ENCODE data around the gene EXOC3L2. TPM values are rescaled to one million over a fixed set of nuclear protein-coding genes. Genes with fewer than 3 reads are reported as not detected.

EXOC3L2 gene
- polyA plus RNA-seq, 1 of the 3 experiments (the other 2 are of a cell fraction): 0.02 TPM

- Histone ChIP-seq H3K4me3 (ENCODE audit: low read depth in 2 of 2, low read length in 1 of 2) (no peak overlapping the region), H2AFZ (ENCODE audit: low read depth) (no peak overlapping the region), H3K4me1 (ENCODE audit: control insufficient read depth in 1 of 2, insufficient read depth in 2 of 2, low read depth in 1 of 2, low read length in 1 of 2) (no peaks in the 10 kb centered on the region), H3K9me3 (no peaks in the 10 kb centered on the region), H4K20me1 (ENCODE audit: insufficient read depth) (no peaks in the 10 kb centered on the region), H3K9me2 (no peaks in the 10 kb centered on the region), H3K9ac (no peak overlapping the region), H3F3A (replicated peaks; ENCODE audit: insufficient read depth) (no peaks in the 10 kb centered on the region), H3K27ac (ENCODE audit: low read depth in 2 of 2, low read length in 1 of 2) (no peak overlapping the region), H3K79me2 (ENCODE audit: insufficient read depth) (no peaks in the 10 kb centered on the region), H3K27me3 (ENCODE audit: insufficient read depth) (peaks cover 53% of the 10 kb centered on the region), H3K4me2 (no peak overlapping the region), H3K36me3 (replicated peaks in 1 of 2; ENCODE audit: control insufficient read depth in 1 of 2, insufficient read depth in 2 of 2, low read length in 1 of 2) (no peaks in the 10 kb centered on the region)
- DNase-seq: peak; percentile 10
- 38% methylated on average over 5 of the region's 5 CpGs for WGBS (ENCODE audit: low lambda C conversion rate)
- POLR2A ChIA-PET: no interaction called here
- CTCF ChIA-PET: interaction anchor here (1.0 to 1.4 kb wide), 2 partner anchors 20 to 115 kb away, joined by 3 read pairs; no protein-coding TSS in a partner anchor
- no peak for TF ChIP-seq ELF1 (IDR thresholded peaks at IDR 0.05)
- TF ChIP-seq RFX5 (IDR thresholded peaks at IDR 0.05; ENCODE audit: low read length): no peak
- no peak for TF ChIP-seq USF1 (IDR thresholded peaks at IDR 0.05; ENCODE audit: borderline replicate concordance, low read depth)
- no peak for TF ChIP-seq RCOR1 (IDR thresholded peaks at IDR 0.05; ENCODE audit: low read length)
- TF ChIP-seq MAX (IDR thresholded peaks at IDR 0.05; ENCODE audit: low read depth): no peak
- TF ChIP-seq TCF12 (IDR thresholded peaks at IDR 0.05): no peak
- no peak for TF ChIP-seq SMC3 (IDR thresholded peaks at IDR 0.05; ENCODE audit: low read depth, low read length)
Observed at GRCh38 chr19:45223879-45224278, 21.3 kb downstream of the EXOC3L2 start.

GRCh38 chr19:45222724-45223123, 22.5 kb downstream of the EXOC3L2 start:
- H4K20me1 ChIP-seq (ENCODE audit: insufficient read depth): no peaks in the 10 kb centered on the region
- H3K9me2 ChIP-seq: no peaks in the 10 kb centered on the region
- no peak for DNase-seq
- H3K4me3 ChIP-seq (ENCODE audit: low read depth in 2 of 2, low read length in 1 of 2): no peak overlapping the region
- no peak overlapping the region for H2AFZ ChIP-seq (ENCODE audit: low read depth)
- CTCF ChIA-PET: interaction anchor here (1.4 kb wide), 1 partner anchor 116 kb away, joined by 3 read pairs; no protein-coding TSS in a partner anchor
- no peaks in the 10 kb centered on the region for H3K9me3 ChIP-seq
- no peak overlapping the region for H3K27ac ChIP-seq (ENCODE audit: low read depth in 2 of 2, low read length in 1 of 2)
- no peak overlapping the region for H3K4me2 ChIP-seq
- WGBS (ENCODE audit: low lambda C conversion rate): 51% methylated on average over 6 of the region's 6 CpGs
- peaks cover 47% of the 10 kb centered on the region for H3K27me3 ChIP-seq (ENCODE audit: insufficient read depth)
- no peaks in the 10 kb centered on the region for H3K36me3 ChIP-seq (replicated peaks in 1 of 2; ENCODE audit: control insufficient read depth in 1 of 2, insufficient read depth in 2 of 2, low read length in 1 of 2)
- H3F3A ChIP-seq (replicated peaks; ENCODE audit: insufficient read depth): no peaks in the 10 kb centered on the region
- no peaks in the 10 kb centered on the region for H3K4me1 ChIP-seq (ENCODE audit: control insufficient read depth in 1 of 2, insufficient read depth in 2 of 2, low read depth in 1 of 2, low read length in 1 of 2)
- H3K79me2 ChIP-seq (ENCODE audit: insufficient read depth): no peaks in the 10 kb centered on the region
- POLR2A ChIA-PET: no interaction called here
- TF ChIP-seq RAD21 (IDR thresholded peaks at IDR 0.05; ENCODE audit: low read length) (no peak), POLR2AphosphoS5 (IDR thresholded peaks at IDR 0.05; ENCODE audit: low read depth, low read length) (no peak), RFX5 (IDR thresholded peaks at IDR 0.05; ENCODE audit: low read length) (no peak), IRF3 (IDR thresholded peaks at IDR 0.05; ENCODE audit: low read depth, low read length) (no peak), TEAD4 (IDR thresholded peaks at IDR 0.05; ENCODE audit: borderline replicate concordance, insufficient read depth) (no peak), ELF1 (IDR thresholded peaks at IDR 0.05) (no peak), TCF12 (IDR thresholded peaks at IDR 0.05) (no peak), SMC3 (IDR thresholded peaks at IDR 0.05; ENCODE audit: low read depth, low read length) (no peak), SIN3A (IDR thresholded peaks at IDR 0.05; ENCODE audit: borderline replicate concordance, low read depth, low read length) (no peak), RXRA (IDR thresholded peaks at IDR 0.05; ENCODE audit: borderline replicate concordance, low read depth) (no peak), CHD2 (IDR thresholded peaks at IDR 0.05; ENCODE audit: low read length, partially characterized antibody) (no peak), FOXM1 (IDR thresholded peaks at IDR 0.05; ENCODE audit: low read depth) (no peak)
- H3K9ac ChIP-seq: no peak overlapping the region
